GM19351 (cell line): ENCODE data around the gene PNLIP.

Source experiments
- ATAC-seq: cut with Tn5 transposase; IDR thresholded peaks from one replicate; pipeline ENCODE4 v1.9.1; 2021; ENCODE audit warnings: mild to moderate bottlenecking, moderate library complexity; ENCODE audit not compliant: unreplicated experiment

PNLIP gene

GRCh38 chr10:116545756-116546155 is at the start of gene PNLIP:
PNLIP (plus strand) TSS chr10:116545931; CDS start chr10:116546093, 162 bp downstream.
- no peak for ATAC-seq

- no peak for ATAC-seq
These were observed 40.9 kb upstream of the PNLIP start for GRCh38 chr10:116504786-116505185.

- no peak for ATAC-seq
These were observed 35.2 kb upstream of the PNLIP start for GRCh38 chr10:116510565-116510964.

GRCh38 chr10:116511365-116511764 is 34.4 kb upstream of the PNLIP start:
- no peak for ATAC-seq

GRCh38 chr10:116521424-116522290 is 24.1 kb upstream of the PNLIP start:
- ATAC-seq = peak; percentile 78

GRCh38 chr10:116522803-116523381 is 22.8 kb upstream of the PNLIP start:
- no peak for ATAC-seq

GRCh38 chr10:116524736-116525135 is 21.0 kb upstream of the PNLIP start:
- ATAC-seq = no peak

DNA sequence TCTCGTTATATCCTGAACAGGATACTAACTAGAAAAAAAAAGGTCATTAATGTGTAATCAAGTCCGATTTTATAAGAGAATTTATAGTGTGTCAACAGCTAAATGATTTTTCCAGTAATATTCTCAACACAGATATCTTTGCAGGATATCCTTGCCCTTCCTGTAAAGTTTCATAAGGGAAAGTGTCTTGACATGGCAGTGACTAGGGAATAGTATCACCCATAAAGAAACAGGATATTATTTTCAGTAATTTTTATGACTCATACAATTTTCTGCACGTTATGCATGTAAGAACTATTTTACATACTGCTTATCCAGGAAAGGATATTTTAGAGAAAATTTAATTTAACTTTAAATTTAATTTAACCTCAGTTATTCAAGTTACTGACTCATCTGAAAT is 19.5 kb upstream of the PNLIP start:
- ATAC-seq = no peak

DNA sequence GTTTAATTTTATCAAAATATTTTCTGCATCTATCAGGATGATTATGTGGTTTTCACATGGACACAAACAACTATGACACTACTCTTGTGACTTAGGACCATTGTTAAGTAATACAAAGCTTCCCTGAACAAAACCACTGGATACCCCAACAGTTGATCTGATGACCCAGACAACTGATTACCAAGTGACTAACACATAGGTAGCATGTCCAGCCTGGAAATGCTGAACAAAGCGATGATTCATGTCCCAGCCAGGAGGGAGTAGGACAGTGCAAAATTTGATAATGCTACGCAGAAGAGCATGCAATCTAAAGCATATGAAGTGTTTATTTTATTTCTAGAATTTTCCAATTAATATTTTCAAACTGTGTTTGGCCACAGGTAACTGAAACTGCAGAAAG is 8.9 kb upstream of the PNLIP start:
- ATAC-seq = no peak

DNA sequence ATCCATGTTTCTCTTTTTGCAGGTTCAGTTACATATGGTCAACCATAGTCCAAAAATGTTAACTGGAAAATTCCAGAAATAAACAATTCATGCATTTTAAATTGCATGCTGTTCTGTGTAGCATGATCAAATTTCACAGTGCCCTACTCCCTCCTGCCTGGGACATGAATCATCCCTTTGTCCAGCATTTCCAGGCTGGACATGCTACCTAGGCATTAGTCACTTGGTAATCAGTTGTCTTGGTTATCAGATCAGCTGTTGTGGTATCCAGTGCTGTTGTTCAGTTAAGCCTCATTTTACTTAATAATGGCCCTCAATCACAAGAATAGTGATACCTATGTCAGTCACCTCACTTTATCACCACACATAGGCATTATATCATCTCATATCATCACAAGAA is 7.3 kb upstream of the PNLIP start:
- no peak for ATAC-seq

DNA sequence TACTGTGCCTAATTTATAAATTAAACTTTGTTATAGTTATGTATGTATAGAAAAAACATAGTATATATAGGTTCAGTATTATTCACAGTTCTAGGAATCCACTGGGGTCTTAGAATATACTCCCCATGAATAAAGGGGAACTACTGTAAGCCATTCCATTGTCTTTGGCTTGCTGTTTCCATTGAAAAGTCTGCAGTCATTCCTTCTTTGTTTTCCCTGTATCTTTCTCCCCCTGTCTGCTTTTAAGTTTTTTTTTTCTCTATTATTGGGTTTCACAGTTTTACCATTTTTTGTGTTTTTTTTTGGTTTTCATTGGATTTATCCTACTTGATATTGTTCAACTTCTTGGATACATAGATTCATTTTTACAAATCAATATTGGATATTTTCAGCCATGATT is 6.7 kb upstream of the PNLIP start:
- no peak for ATAC-seq

DNA sequence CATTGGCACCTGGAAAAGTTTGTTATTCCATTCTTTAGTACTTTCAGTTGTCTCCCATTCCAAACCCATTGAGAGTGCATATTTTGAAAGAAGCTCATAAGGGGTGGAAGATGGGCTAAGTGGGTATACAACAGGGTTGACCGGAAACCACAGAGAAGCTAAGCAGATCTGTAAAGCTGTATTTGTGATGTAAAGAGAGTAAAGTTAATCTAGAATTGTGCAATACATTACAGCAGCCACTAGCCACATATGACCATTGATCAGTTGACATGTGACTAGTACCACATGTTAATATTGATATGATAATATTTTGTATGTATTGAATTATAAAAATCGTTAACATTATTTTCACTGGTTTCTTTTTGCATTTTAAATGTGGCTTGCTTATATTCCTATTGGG is 4.9 kb upstream of the PNLIP start:
- ATAC-seq = no peak

GRCh38 chr10:116542007-116542677 is 3.6 kb upstream of the PNLIP start:
- no peak for ATAC-seq

DNA sequence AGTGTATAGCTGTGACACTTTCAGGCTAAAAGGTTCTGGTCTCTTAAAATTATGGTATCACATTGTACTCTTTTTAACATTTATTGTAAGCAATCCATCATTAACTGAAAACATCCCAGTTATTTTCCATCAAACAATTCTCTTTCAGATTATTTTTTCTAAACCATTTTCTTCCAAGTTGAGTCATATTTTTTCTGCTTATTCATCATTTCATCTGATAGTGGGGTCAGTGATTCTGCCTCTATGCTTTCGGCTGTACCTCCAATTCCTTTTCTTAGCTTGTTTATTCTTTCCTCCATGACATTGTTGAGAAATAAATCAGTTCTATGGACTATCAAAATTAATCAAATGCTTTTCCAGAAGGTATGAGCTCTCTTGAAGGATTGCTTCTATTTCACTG is 609 bp upstream of the PNLIP start:
- ATAC-seq = no peak

GRCh38 chr10:116548301-116548700 is 2.6 kb downstream of the PNLIP start:
- ATAC-seq = no peak

GRCh38 chr10:116553378-116553980 is 7.7 kb downstream of the PNLIP start:
- no peak for ATAC-seq

DNA sequence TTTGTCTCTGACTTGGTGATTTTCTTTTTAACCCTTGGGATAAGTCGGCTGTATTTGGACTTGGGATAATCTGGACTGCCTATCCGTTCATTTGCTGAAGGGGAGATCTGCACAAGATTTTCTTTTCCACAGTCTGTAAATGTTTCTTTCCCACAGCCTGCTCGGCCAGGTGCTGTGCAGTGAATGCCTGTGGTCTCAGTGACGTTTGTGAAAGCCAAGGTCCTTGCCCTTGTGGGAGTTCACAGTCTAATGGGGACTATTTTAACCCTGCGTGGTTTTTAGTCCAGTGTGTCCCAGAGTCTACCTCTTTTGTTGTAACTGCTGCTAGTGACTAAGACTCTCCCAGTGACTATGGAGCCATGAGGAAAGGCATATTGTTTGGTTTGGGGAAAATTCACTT is 8.9 kb downstream of the PNLIP start:
- ATAC-seq = no peak

GRCh38 chr10:116555880-116556279 is 10.1 kb downstream of the PNLIP start:
- ATAC-seq = no peak

- ATAC-seq = no peak
These were observed 11.7 kb downstream of the PNLIP start for GRCh38 chr10:116557305-116557880.

- ATAC-seq = no peak
These were observed 19.8 kb downstream of the PNLIP start for GRCh38 chr10:116565534-116565933.

DNA sequence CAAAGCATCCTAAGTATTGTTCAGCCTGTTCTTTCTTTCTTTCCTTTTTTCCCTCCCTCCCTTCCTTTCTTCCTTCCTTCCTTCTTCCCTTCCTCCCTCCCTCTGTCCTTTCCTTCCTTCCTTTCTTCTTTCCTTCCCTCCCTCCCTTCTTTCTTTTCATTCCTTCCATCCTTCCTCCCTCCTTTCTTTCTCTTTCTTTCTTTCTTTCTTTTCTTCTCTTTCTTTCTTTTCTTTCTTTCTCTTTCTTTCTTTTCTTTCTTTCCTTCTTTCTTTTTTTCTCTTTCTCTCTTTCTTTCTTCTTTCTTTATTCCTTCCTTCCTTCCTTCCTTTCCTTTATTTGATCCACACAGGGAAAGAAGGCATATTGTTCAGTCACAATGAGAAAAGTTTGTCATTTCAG is 21.2 kb downstream of the PNLIP start:
- no peak for ATAC-seq
